Activated CD4-positive, alpha-beta memory T cell treated with anti-CD3 and anti-CD28 coated beads for 36 hours (primary cell): ENCODE measurements around the gene PIF1. TPM values are rescaled to one million over a fixed set of nuclear protein-coding genes. Genes with fewer than 3 reads are reported as not detected.
"Not testable (repeated sequence)": the region's sequence is repeated elsewhere in the genome, so short reads cannot be mapped to it uniquely, and the experiment has no call there.

Source experiments
- CTCF ChIA-PET: fragments of 350-600 bp; sonication (Branson Sonifier 250); formaldehyde crosslinking; loops from one replicate; lab custom pipeline; 2021; ENCODE audit warnings: antibody characterized with exemption, inconsistent platforms; lab: Charles Lee
- POLR2A ChIA-PET: fragments of 350-600 bp; sonication (Branson Sonifier 250); formaldehyde crosslinking; loops from one replicate; lab custom pipeline; 2021; ENCODE audit warnings: antibody characterized with exemption; lab: Charles Lee
- DNase-seq: peaks from one replicate; pipeline ENCODE4 v3.0.0-alpha.2; 2020
- H3K27ac Mint-ChIP-seq: one replicate; pipeline ENCODE4 v1.8.0; 2021; ENCODE audit warnings: mixed read lengths
- H3K27me3 Mint-ChIP-seq: one replicate; pipeline ENCODE4 v1.8.0; 2021; ENCODE audit warnings: mixed read lengths
- H3K36me3 Mint-ChIP-seq: one replicate; pipeline ENCODE4 v1.8.0; 2021; ENCODE audit warnings: mixed read lengths
- H3K4me1 Mint-ChIP-seq: one replicate; pipeline ENCODE4 v1.8.0; 2021; ENCODE audit warnings: low read depth, mixed read lengths
- H3K4me3 Mint-ChIP-seq: one replicate; pipeline ENCODE4 v1.8.0; 2021; ENCODE audit warnings: mild to moderate bottlenecking, mixed read lengths
- H3K9me3 Mint-ChIP-seq: one replicate; pipeline ENCODE4 v1.8.0; 2021; ENCODE audit warnings: mixed read lengths
- intact Hi-C: fragments of 100-400 bp; cut with micrococcal nuclease; formaldehyde crosslinking; loops from one replicate; pipeline ENCODE4 v1.15.1; 2023
- total RNA-seq, 2 experiments: library from RNA; stranded (reverse); gene quantifications; one replicate each; pipeline ENCODE4 v1.2.3, GENCODE V29; 2021

PIF1 gene
- total RNA-seq, 2 experiments from 2014 or later = 23.6 to 30.2 TPM

- intact Hi-C loops = loop anchor here (1.0 kb wide), 1 partner anchor 78 kb away; no protein-coding TSS in a partner anchor
- no peak for DNase-seq
- no peaks in the 10 kb centered on the region for H3K4me1 Mint-ChIP-seq
- H3K9me3 Mint-ChIP-seq = no peaks in the 10 kb centered on the region
- CTCF ChIA-PET = interaction anchor here (0.6 to 12.1 kb wide), 34 partner anchors 7 to 1774 kb away, joined by 3 to 168 read pairs (median 4); no protein-coding TSS in a partner anchor
- no peaks in the 10 kb centered on the region for H3K36me3 Mint-ChIP-seq
- peaks cover 6% of the 10 kb centered on the region for H3K27me3 Mint-ChIP-seq
- H3K27ac Mint-ChIP-seq = no peak overlapping the region
- POLR2A ChIA-PET = no interaction called here
- H3K4me3 Mint-ChIP-seq = no peak overlapping the region
Observed at GRCh38 chr15:64808785-64809453, 16.5 kb downstream of the PIF1 start.

GRCh38 chr15:64807751-64808222 is 17.7 kb downstream of the PIF1 start:
- no peak overlapping the region for H3K4me3 Mint-ChIP-seq
- H3K27ac Mint-ChIP-seq = no peak overlapping the region
- no peak for DNase-seq
- H3K9me3 Mint-ChIP-seq = no peaks in the 10 kb centered on the region
- intact Hi-C loops = no loop called here
- ChIA-PET CTCF (interaction anchor here (0.6 to 12.1 kb wide), 4 partner anchors 51 to 562 kb away, joined by 3 to 168 read pairs (median 3); no protein-coding TSS in a partner anchor), POLR2A (no interaction called here)
- no peaks in the 10 kb centered on the region for H3K4me1 Mint-ChIP-seq
- peaks cover 6% of the 10 kb centered on the region for H3K27me3 Mint-ChIP-seq
- H3K36me3 Mint-ChIP-seq = no peaks in the 10 kb centered on the region

- ChIA-PET CTCF (interaction anchor here (1.1 to 12.1 kb wide), 3 partner anchors 50 to 120 kb away, joined by 3 to 168 read pairs (median 3); no protein-coding TSS in a partner anchor), POLR2A (no interaction called here)
- intact Hi-C loops = no loop called here
- Mint-ChIP-seq H3K4me3 (no peak overlapping the region), H3K27ac (no peak overlapping the region), H3K27me3 (peaks cover 6% of the 10 kb centered on the region), H3K36me3 (no peaks in the 10 kb centered on the region), H3K9me3 (no peaks in the 10 kb centered on the region), H3K4me1 (no peaks in the 10 kb centered on the region)
- DNase-seq = no peak
Observed at GRCh38 chr15:64807051-64807749, 18.2 kb downstream of the PIF1 start.

- no peaks in the 10 kb centered on the region for H3K9me3 Mint-ChIP-seq
- H3K36me3 Mint-ChIP-seq = no peaks in the 10 kb centered on the region
- CTCF ChIA-PET = interaction anchor here (1.1 to 12.1 kb wide), 2 partner anchors 75 to 120 kb away, joined by 3 to 168 read pairs; no protein-coding TSS in a partner anchor
- POLR2A ChIA-PET = no interaction called here
- peaks cover 6% of the 10 kb centered on the region for H3K27me3 Mint-ChIP-seq
- no peaks in the 10 kb centered on the region for H3K4me1 Mint-ChIP-seq
- no peak for DNase-seq
- intact Hi-C loops = no loop called here
- H3K4me3 Mint-ChIP-seq = no peak overlapping the region
- H3K27ac Mint-ChIP-seq = no peak overlapping the region
Observed at GRCh38 chr15:64806509-64806908, 18.9 kb downstream of the PIF1 start.

- Mint-ChIP-seq H3K4me1 (no peaks in the 10 kb centered on the region), H3K36me3 (no peaks in the 10 kb centered on the region), H3K4me3 (no peak overlapping the region), H3K27ac (no peak overlapping the region), H3K9me3 (no peaks in the 10 kb centered on the region), H3K27me3 (peaks cover 6% of the 10 kb centered on the region)
- ChIA-PET CTCF (interaction anchor here (2.0 to 12.1 kb wide), 2 partner anchors 31 to 73 kb away, joined by 5 to 168 read pairs; no protein-coding TSS in a partner anchor), POLR2A (no interaction called here)
- intact Hi-C loops = no loop called here
- DNase-seq = no peak
Observed at GRCh38 chr15:64804619-64805018, 20.8 kb downstream of the PIF1 start.

- no peaks in the 10 kb centered on the region for H3K36me3 Mint-ChIP-seq
Observed at GRCh38 chr15:64803526-64803925, 21.9 kb downstream of the PIF1 start.

GRCh38 chr15:64800476-64800875 is 25.0 kb downstream of the PIF1 start:
- intact Hi-C loops = no loop called here
- H3K9me3 Mint-ChIP-seq = no peaks in the 10 kb centered on the region
- H3K27ac Mint-ChIP-seq = no peak overlapping the region
- CTCF ChIA-PET = interaction anchor here (2.6 kb wide), 1 partner anchor 10 kb away, joined by 25 read pairs; no protein-coding TSS in a partner anchor
- no peak overlapping the region for H3K4me3 Mint-ChIP-seq
- no peaks in the 10 kb centered on the region for H3K36me3 Mint-ChIP-seq
- H3K4me1 Mint-ChIP-seq = no peaks in the 10 kb centered on the region
- no peaks in the 10 kb centered on the region for H3K27me3 Mint-ChIP-seq
- DNase-seq = no peak
- POLR2A ChIA-PET = no interaction called here

More at GRCh38 chr15:64803526-64803925, 21.9 kb downstream of the PIF1 start:
- H3K4me3 Mint-ChIP-seq = no peak overlapping the region
- peaks cover 2% of the 10 kb centered on the region for H3K27me3 Mint-ChIP-seq
- ChIA-PET CTCF (interaction anchor here (2.0 kb wide), 2 partner anchors 15 to 32 kb away, joined by 4 to 5 read pairs; no protein-coding TSS in a partner anchor), POLR2A (no interaction called here)
- intact Hi-C loops = no loop called here
- no peaks in the 10 kb centered on the region for H3K4me1 Mint-ChIP-seq
- no peak for DNase-seq
- no peak overlapping the region for H3K27ac Mint-ChIP-seq
- H3K9me3 Mint-ChIP-seq = no peaks in the 10 kb centered on the region

DNA sequence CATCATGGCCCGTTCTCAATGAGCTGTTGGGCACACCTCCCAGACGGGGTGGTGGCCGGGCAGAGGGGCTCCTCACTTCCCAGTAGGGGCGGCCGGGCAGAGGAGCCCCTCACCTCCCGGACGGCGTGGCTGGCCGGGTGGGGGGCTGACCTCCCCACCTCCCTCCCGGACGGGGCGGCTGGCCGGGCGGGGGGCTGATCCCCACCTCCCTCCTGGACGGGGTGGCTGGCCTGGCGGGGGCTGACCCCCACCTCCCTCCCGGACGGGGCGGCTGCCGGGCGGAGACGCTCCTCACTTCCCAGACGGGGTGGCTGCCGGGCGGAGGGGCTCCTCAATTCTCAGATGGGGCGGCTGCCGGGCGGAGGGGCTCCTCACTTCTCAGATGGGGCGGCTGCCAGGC is 26.5 kb downstream of the PIF1 start:
- H3K36me3 Mint-ChIP-seq, H3K27me3 Mint-ChIP-seq, POLR2A ChIA-PET, DNase-seq, H3K4me3 Mint-ChIP-seq, H3K4me1 Mint-ChIP-seq, H3K9me3 Mint-ChIP-seq, intact Hi-C loops, H3K27ac Mint-ChIP-seq, CTCF ChIA-PET: not testable (repeated sequence)

DNA sequence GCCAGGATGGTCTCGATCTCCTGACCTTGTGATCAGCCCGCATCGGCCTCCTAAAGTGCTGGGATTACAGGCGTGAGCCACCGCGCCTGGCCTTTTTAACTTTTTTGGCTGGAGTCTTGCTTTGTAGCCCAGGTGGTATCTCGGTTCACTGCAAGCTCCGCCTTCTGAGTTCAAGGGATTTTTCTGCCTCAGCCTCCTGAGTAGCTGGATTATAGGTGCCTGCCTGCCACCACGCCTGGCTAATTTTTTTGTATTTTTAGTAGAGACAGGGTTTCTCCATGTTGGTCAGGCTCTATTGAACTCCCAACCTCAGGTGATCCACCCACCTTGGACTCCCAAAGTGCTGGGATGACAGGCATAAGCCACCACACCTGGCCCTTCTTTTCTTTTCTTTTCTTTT is 29.5 kb downstream of the PIF1 start:
- H3K27ac Mint-ChIP-seq, DNase-seq, H3K9me3 Mint-ChIP-seq, H3K4me1 Mint-ChIP-seq, H3K36me3 Mint-ChIP-seq, H3K4me3 Mint-ChIP-seq, intact Hi-C loops, H3K27me3 Mint-ChIP-seq, POLR2A ChIA-PET: not testable (repeated sequence)
- CTCF ChIA-PET = interaction anchor here (0.7 to 1.0 kb wide), 2 partner anchors 14 to 68 kb away, joined by 3 read pairs; no protein-coding TSS in a partner anchor

DNA sequence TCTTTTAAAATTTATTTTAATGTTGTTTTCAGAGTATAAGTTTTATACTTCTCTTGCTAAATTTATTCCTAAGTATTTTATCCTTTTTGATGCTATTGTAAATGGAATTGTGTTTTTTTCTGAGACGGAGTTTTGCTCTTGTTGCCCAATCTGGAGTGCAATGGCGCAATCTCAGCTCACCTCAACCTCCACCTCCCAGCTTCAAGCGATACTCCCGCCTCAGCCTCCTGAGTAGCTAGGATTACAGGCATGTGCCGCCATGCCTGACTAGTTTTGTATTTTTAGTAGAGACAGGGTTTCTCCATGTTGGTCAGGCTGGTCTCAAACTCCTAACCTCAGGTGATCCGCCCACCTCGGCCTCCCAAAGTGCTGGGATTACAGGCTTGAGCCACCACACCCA is 30.1 kb downstream of the PIF1 start:
- H3K9me3 Mint-ChIP-seq, H3K27me3 Mint-ChIP-seq, POLR2A ChIA-PET, H3K27ac Mint-ChIP-seq, H3K4me3 Mint-ChIP-seq, H3K36me3 Mint-ChIP-seq, intact Hi-C loops, H3K4me1 Mint-ChIP-seq, DNase-seq: not testable (repeated sequence)
- CTCF ChIA-PET = interaction anchor here (0.7 to 1.0 kb wide), 2 partner anchors 14 to 67 kb away, joined by 3 read pairs; no protein-coding TSS in a partner anchor

GRCh38 chr15:64792282-64792681 is 33.2 kb downstream of the PIF1 start:
- H3K9me3 Mint-ChIP-seq = no peaks in the 10 kb centered on the region
- ChIA-PET POLR2A (interaction anchor here (0.7 kb wide), 1 partner anchor 44 kb away, joined by 3 read pairs; no protein-coding TSS in a partner anchor), CTCF (interaction anchor here (0.8 to 2.5 kb wide), 2 partner anchors 18 to 193 kb away, joined by 3 to 6 read pairs; no protein-coding TSS in a partner anchor)
- no peaks in the 10 kb centered on the region for H3K27me3 Mint-ChIP-seq
- no peak overlapping the region for H3K27ac Mint-ChIP-seq
- DNase-seq = no peak
- H3K4me1 Mint-ChIP-seq = no peaks in the 10 kb centered on the region
- no peaks in the 10 kb centered on the region for H3K36me3 Mint-ChIP-seq
- intact Hi-C loops = no loop called here
- no peak overlapping the region for H3K4me3 Mint-ChIP-seq

DNA sequence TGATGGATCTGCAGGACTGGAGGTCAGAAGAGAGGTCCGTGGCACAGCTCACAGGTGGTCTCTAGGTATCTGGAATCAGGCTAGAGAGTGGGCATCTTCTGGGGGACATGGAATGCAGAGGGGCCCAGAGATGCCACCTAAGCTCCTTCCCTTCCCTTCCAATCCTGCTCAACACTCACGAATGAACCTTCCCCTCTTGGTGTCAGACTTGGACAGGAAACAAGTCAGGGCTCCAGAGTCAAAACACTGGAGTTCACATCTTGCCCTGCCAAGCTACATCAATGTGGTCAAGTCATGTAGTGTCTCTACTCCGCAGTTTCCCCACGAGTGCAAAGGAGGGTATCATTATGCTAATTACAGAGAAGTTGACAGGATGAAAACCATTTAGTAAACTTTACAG is 34.0 kb downstream of the PIF1 start:
- no peak for DNase-seq
- no peaks in the 10 kb centered on the region for H3K36me3 Mint-ChIP-seq
- no peak overlapping the region for H3K4me3 Mint-ChIP-seq
- ChIA-PET POLR2A (no interaction called here), CTCF (interaction anchor here (0.8 to 2.5 kb wide), 2 partner anchors 19 to 194 kb away, joined by 3 to 6 read pairs; no protein-coding TSS in a partner anchor)
- H3K4me1 Mint-ChIP-seq = no peaks in the 10 kb centered on the region
- no peak overlapping the region for H3K27ac Mint-ChIP-seq
- no peaks in the 10 kb centered on the region for H3K9me3 Mint-ChIP-seq
- intact Hi-C loops = no loop called here
- H3K27me3 Mint-ChIP-seq = no peaks in the 10 kb centered on the region
